DND-41 (cell line): ENCODE data around the gene ACBD5.

Experiments
- ATAC-seq: fragments of 200-7000 bp; cut with Tn5 transposase; 3 replicates; pipeline ENCODE4 v1.9.1; 2021; ENCODE audit warnings: low read depth; ENCODE audit not compliant: insufficient read depth
- DNase-seq: peaks from one replicate; pipeline ENCODE4 v3.0.0-alpha.2; 2020
- H2AFZ ChIP-seq: 2 replicates; pipeline ENCODE4 v1.6.0; 2012; ENCODE audit warnings: low read depth, low read length
- H3K27ac ChIP-seq: 2 replicates; pipeline ENCODE4 v1.5.1; 2012; ENCODE audit warnings: low read length, inconsistent platforms
- H3K27me3 ChIP-seq: fragments of 200-600 bp; sonication (generic); 2 replicates; pipeline ENCODE4 v1.6.0; 2012; ENCODE audit warnings: low read length, mild to moderate bottlenecking, inconsistent platforms; ENCODE audit not compliant: insufficient read depth, poor library complexity
- H3K36me3 ChIP-seq: 2 replicates; pipeline ENCODE4 v1.5.1; 2012; ENCODE audit warnings: low read length, inconsistent platforms; ENCODE audit not compliant: insufficient read depth
- H3K4me1 ChIP-seq: 2 replicates; pipeline ENCODE4 v1.5.1; 2012; ENCODE audit warnings: mild to moderate bottlenecking, low read length; ENCODE audit not compliant: insufficient read depth
- H3K4me2 ChIP-seq: 2 replicates; pipeline ENCODE4 v1.6.0; 2012; ENCODE audit warnings: mild to moderate bottlenecking, moderate library complexity, low read length, inconsistent platforms; ENCODE audit not compliant: insufficient read depth
- H3K4me3 ChIP-seq, 2 experiments: fragments of 200-600 bp in 1 of 2; shearing (Covaris generic) in 1 of 2; 2 replicates each; pipeline ENCODE4 v1.5.1; 2012 to 2016; ENCODE audit warnings: inconsistent platforms in 2 of 2, low read length in 2 of 2, mild to moderate bottlenecking in 2 of 2, low read depth in 1 of 2, moderate library complexity in 1 of 2
- H3K79me2 ChIP-seq: 2 replicates; pipeline ENCODE4 v1.6.0; 2012; ENCODE audit warnings: low read length, inconsistent platforms; ENCODE audit not compliant: insufficient read depth
- H3K9ac ChIP-seq: 2 replicates; pipeline ENCODE4 v1.6.0; 2012; ENCODE audit warnings: low read depth, mild to moderate bottlenecking, inconsistent platforms, low read length, moderate library complexity
- H3K9me3 ChIP-seq: 2 replicates; pipeline ENCODE4 v1.5.1; 2012; ENCODE audit warnings: low read length, moderate library complexity, mild to moderate bottlenecking, inconsistent platforms; ENCODE audit not compliant: insufficient read depth, severe bottlenecking
- H4K20me1 ChIP-seq: 2 replicates; pipeline ENCODE4 v1.6.0; 2012; ENCODE audit warnings: low read length; ENCODE audit not compliant: insufficient read depth
- EZH2 ChIP-seq: IDR thresholded peaks from 3 replicates; pipeline ENCODE4 v1.6.1; 2012; ENCODE audit warnings: borderline replicate concordance, low read depth, mild to moderate bottlenecking, moderate library complexity, low read length, inconsistent platforms; ENCODE audit not compliant: severe bottlenecking
- TF ChIP-seq, protein P1 (sequence below): IDR thresholded peaks from 2 replicates; pipeline ENCODE4 v1.5.1; 2012; ENCODE audit warnings: borderline replicate concordance, low read length, moderate library complexity, mild to moderate bottlenecking; ENCODE audit not compliant: poor library complexity, severe bottlenecking; ENCODE audit errors: extremely low read depth

ACBD5 gene

GRCh38 chr10:27188897-27189296, 51.7 kb downstream of the ACBD5 start:
- DNase-seq (no peak), ATAC-seq (no peak)
- H2AFZ ChIP-seq, result no peak overlapping the region
- H3K27me3 ChIP-seq, result no peaks in the 10 kb centered on the region
- H3K79me2 ChIP-seq, result no peaks in the 10 kb centered on the region
- no peak for TF ChIP-seq EZH2
- TF ChIP-seq, protein P1, sequence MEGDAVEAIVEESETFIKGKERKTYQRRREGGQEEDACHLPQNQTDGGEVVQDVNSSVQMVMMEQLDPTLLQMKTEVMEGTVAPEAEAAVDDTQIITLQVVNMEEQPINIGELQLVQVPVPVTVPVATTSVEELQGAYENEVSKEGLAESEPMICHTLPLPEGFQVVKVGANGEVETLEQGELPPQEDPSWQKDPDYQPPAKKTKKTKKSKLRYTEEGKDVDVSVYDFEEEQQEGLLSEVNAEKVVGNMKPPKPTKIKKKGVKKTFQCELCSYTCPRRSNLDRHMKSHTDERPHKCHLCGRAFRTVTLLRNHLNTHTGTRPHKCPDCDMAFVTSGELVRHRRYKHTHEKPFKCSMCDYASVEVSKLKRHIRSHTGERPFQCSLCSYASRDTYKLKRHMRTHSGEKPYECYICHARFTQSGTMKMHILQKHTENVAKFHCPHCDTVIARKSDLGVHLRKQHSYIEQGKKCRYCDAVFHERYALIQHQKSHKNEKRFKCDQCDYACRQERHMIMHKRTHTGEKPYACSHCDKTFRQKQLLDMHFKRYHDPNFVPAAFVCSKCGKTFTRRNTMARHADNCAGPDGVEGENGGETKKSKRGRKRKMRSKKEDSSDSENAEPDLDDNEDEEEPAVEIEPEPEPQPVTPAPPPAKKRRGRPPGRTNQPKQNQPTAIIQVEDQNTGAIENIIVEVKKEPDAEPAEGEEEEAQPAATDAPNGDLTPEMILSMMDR, result no peak
- no peak overlapping the region for H3K4me2 ChIP-seq
- H3K4me3 ChIP-seq, result no peak overlapping the region
- H3K36me3 ChIP-seq, result peaks cover 30% of the 10 kb centered on the region
- no peaks in the 10 kb centered on the region for H3K4me1 ChIP-seq
- no peaks in the 10 kb centered on the region for H3K9me3 ChIP-seq
- no peak overlapping the region for H3K27ac ChIP-seq
- no peak overlapping the region for H3K9ac ChIP-seq
- H4K20me1 ChIP-seq, result no peaks in the 10 kb centered on the region

- no peak overlapping the region for H3K9ac ChIP-seq
- no peak for TF ChIP-seq EZH2
- TF ChIP-seq, protein P1, result no peak
- ATAC-seq (no peak), DNase-seq (no peak)
- H2AFZ ChIP-seq, result no peak overlapping the region
- peaks cover 35% of the 10 kb centered on the region for H3K36me3 ChIP-seq
- H3K79me2 ChIP-seq, result no peaks in the 10 kb centered on the region
- no peaks in the 10 kb centered on the region for H3K4me1 ChIP-seq
- H3K4me3 ChIP-seq, result no peak overlapping the region
- no peaks in the 10 kb centered on the region for H3K27me3 ChIP-seq
- no peak overlapping the region for H3K4me2 ChIP-seq
- no peak overlapping the region for H3K27ac ChIP-seq
- H4K20me1 ChIP-seq, result no peaks in the 10 kb centered on the region
- H3K9me3 ChIP-seq, result no peaks in the 10 kb centered on the region
Observed at GRCh38 chr10:27188259-27188658, 52.3 kb downstream of the ACBD5 start.

DNA sequence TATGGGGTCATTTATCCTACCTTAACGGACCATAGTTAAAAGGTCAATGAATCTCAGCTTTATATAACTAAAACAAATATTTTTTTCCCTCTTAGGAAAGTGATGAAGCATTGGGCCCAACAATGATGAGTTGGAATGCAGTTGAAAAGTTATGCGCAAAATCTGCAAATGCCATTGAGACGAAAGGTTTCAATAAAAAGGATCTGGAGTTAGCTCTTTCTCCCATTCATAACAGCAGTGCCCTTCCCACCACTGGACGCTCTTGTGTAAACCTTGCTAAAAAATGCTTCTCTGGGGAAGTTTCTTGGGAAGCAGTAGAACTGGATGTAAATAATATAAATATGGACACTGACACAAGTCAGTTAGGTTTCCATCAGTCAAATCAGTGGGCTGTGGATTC, 70.7 kb downstream of the ACBD5 start:
- H3K4me2 ChIP-seq, result no peak overlapping the region
- DNase-seq, result no peak
- no peak overlapping the region for H3K4me3 ChIP-seq
- no peaks in the 10 kb centered on the region for H3K79me2 ChIP-seq
- H3K36me3 ChIP-seq, result peaks cover 91% of the 10 kb centered on the region
- H4K20me1 ChIP-seq, result no peaks in the 10 kb centered on the region
- H3K27me3 ChIP-seq, result no peaks in the 10 kb centered on the region
- H3K9ac ChIP-seq, result no peak overlapping the region
- H2AFZ ChIP-seq, result no peak overlapping the region
- no peaks in the 10 kb centered on the region for H3K4me1 ChIP-seq
- no peak overlapping the region for H3K27ac ChIP-seq
- ATAC-seq, result no peak
- no peaks in the 10 kb centered on the region for H3K9me3 ChIP-seq
- TF ChIP-seq, protein P1, result no peak
- no peak for TF ChIP-seq EZH2

DNA sequence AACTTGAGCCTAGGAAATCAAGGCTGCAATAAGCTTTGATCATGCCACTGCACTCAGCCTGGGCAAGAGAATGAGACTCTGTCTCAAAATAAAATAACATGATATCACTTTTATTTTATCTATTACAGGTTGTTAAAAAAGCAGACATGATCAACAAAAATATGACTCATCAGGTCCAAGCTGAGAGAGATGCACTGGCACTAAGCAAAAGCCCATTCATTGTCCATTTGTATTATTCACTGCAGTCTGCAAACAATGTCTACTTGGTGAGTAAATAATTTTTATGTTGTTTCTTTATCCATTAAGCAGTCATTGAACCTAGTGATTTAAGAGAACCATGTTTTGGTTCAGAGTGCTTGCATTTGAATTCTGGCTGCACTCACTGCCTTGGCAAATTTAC, 82.2 kb downstream of the ACBD5 start:
- H3K79me2 ChIP-seq, result peaks cover 54% of the 10 kb centered on the region
- peaks cover 53% of the 10 kb centered on the region for H3K36me3 ChIP-seq
- H4K20me1 ChIP-seq, result peaks cover 9% of the 10 kb centered on the region; the same call in 1 of the 2 replicates
- H3K9me3 ChIP-seq, result no peaks in the 10 kb centered on the region
- H3K4me2 ChIP-seq, result peak overlapping the region; percentile 71; the same call in 1 of the 2 replicates
- no peak for TF ChIP-seq EZH2
- TF ChIP-seq, protein P1, result no peak
- ATAC-seq (no peak), DNase-seq (no peak)
- H3K9ac ChIP-seq, result no peak overlapping the region
- H3K4me1 ChIP-seq, result peaks cover 26% of the 10 kb centered on the region
- no peak overlapping the region for H3K27ac ChIP-seq
- H2AFZ ChIP-seq, result no peak overlapping the region
- H3K4me3 ChIP-seq, result peak overlapping the region in 1 of 2 experiments; percentile 15; a peak in 1 of 4 replicates
- no peaks in the 10 kb centered on the region for H3K27me3 ChIP-seq
